Adrenal gland (tissue), 12 donors: ENCODE data around the gene ARL10. TPM values are rescaled to one million over a fixed set of nuclear protein-coding genes. Genes with fewer than 3 reads are reported as not detected.

Experiments
- DNase-seq, 7 donors: peaks; one replicate each; pipeline ENCODE4 v3.0.0-alpha.2; 2019 to 2020
- H3K27ac ChIP-seq, 5 donors: fragments of 200-600 bp; sonication (generic) in 4 of 5; 1 replicate in 3 of 5; 2 replicates in 2 of 5; pipeline versions ENCODE4 v1.5.1 to v1.8.0; 2016 to 2020; ENCODE audit warnings: mild to moderate bottlenecking in 1 of 5
- H3K27me3 ChIP-seq: fragments of 200-600 bp; 2 replicates; pipeline ENCODE4 v1.8.0; 2021
- H3K36me3 ChIP-seq, 2 donors: fragments of 200-600 bp; replicated peaks in 1 of 2; 1 replicate in 1 of 2; 2 replicates in 1 of 2; pipeline versions ENCODE4 v1.5.1 to v1.8.0; 2018 to 2022
- H3K4me1 ChIP-seq, 2 donors: fragments of 200-600 bp; replicated peaks in 1 of 2; 1 replicate in 1 of 2; 2 replicates in 1 of 2; pipeline versions ENCODE4 v1.5.1 to v1.8.0; 2018 to 2021
- H3K4me3 ChIP-seq, 4 donors: fragments of 200-600 bp; sonication (generic) in 3 of 4; one replicate each; pipeline ENCODE4 v1.5.1; 2016 to 2018
- H3K9me3 ChIP-seq, 3 donors: fragments of 200-600 bp; sonication (generic) in 1 of 3; replicated peaks in 1 of 3; 1 replicate in 2 of 3; 2 replicates in 1 of 3; pipeline versions ENCODE4 v1.5.1 to v1.8.0; 2016 to 2021
- CTCF ChIP-seq, 6 experiments: fragments of 450-650 bp in 4 of 6; fragments of 200-600 bp in 2 of 6; sonication (generic) in 1 of 6; IDR thresholded peaks; 1 replicate in 5 of 6; 2 replicates in 1 of 6; pipeline versions ENCODE4 v1.5.1 to v1.8.0; 2016 to 2021; ENCODE audit warnings: antibody characterized with exemption in 6 of 6, mild to moderate bottlenecking in 2 of 6, moderate library complexity in 1 of 6
- POLR2A ChIP-seq, 2 donors: fragments of 450-650 bp; IDR thresholded peaks; one replicate each; pipeline ENCODE4 v1.6.1; 2017; ENCODE audit warnings: antibody characterized with exemption in 2 of 2, mild to moderate bottlenecking in 2 of 2, moderate library complexity in 1 of 2
- WGBS, 4 donors: extraction: QIAGEN DNeasy Blood & Tissue Kit in 2 of 4; methylation state at CpG; one replicate each; pipeline versions ENCODE4 v1.1.5 to v1.1.7; 2013 to 2017; 5-methylcytosine and 5-hydroxymethylcytosine counted together
- intact Hi-C, 2 donors: fragments of 100-400 bp; cut with DNase I; formaldehyde crosslinking; loops; one replicate each; pipeline versions ENCODE4 v1.14.1 to v1.15.0; 2022 to 2023
- polyA plus RNA-seq, 3 donors: library from polyadenylated mRNA; stranded (reverse); fragments of 200-250 nt in 2 of 3; fragments of 350-450 nt in 1 of 3; fragmentation: Illumina TruSeq in 1 of 3; extraction: RNeasy Lipid Tissue Mini Kit (QIAGEN cat#74804) in 1 of 3; gene quantifications; one replicate each; pipeline ENCODE4 v1.2.3, GENCODE V29; 2013 to 2014
- total RNA-seq, 9 donors: library from RNA; depleted of rRNA in 4 of 9; stranded (reverse); fragments of >200 nt in 4 of 9; fragments of 120-200 nt in 1 of 9; fragmentation: NEBNext Ultra II Directional in 1 of 9; extraction: Animal tissue kit (Norgen Biotek cat#: 25700) in 1 of 9; gene quantifications; one replicate each; pipeline versions ENCODE4 v1.1.0 to v1.2.4, GENCODE V29; 2013 to 2023
- donor health status: healthy with polysubstance abuse.
- donor health status: Bipolar disorder and iron deficiency.
- donor health status: DM: yes; HTN: yes; CAD: no.
- donor health status: DM: no; HTN: no; CAD: no.
- donor health status: DM: no; HTN: no; CAD: no.
- donor health status: DM: yes; HTN: yes; CAD: no.

The ARL10 gene
- total and polyA plus RNA-seq, 12 donors, result 1.6 to 8.8 (median 3.2) TPM

DNA sequence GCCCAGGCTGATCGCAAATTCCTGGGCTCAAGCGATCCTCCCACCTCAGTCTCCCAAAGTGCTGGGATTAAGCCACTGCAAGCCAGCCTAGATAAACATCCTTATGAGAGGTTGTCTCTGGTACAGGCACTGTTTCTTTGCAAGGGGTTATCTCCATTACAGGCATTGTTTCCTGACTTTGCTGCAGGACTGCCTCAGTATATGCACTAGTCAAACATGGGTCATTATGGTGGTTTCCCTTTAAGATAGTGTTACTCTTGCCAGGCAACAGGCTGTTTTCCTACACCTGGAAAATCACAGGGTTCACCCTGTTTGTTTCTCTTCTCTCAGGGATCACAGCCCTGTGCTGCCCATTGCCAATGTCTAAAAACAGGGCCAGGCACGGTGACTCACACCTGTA lies 58.9 kb downstream of the ARL10 start:
- 64 to 76% (median 68%) methylated on average over 3 of the region's 3 CpGs for WGBS, 4 donors
- peaks cover 0 to 3% (median 0%) of the 10 kb centered on the region in 3 donors for H3K9me3 ChIP-seq
- DNase-seq, result no peak
- intact Hi-C loops, result no loop called here
- no peaks in the 10 kb centered on the region for H3K4me1 ChIP-seq
- H3K36me3 ChIP-seq, result no peaks in the 10 kb centered on the region
- H3K27me3 ChIP-seq, result no peaks in the 10 kb centered on the region
- H3K4me3 ChIP-seq, result no peak overlapping the region
- no peak for TF ChIP-seq POLR2A (IDR thresholded peaks at IDR 0.05)
- no peak for TF ChIP-seq CTCF (IDR thresholded peaks at IDR 0.05)
- no peak overlapping the region for H3K27ac ChIP-seq

DNA sequence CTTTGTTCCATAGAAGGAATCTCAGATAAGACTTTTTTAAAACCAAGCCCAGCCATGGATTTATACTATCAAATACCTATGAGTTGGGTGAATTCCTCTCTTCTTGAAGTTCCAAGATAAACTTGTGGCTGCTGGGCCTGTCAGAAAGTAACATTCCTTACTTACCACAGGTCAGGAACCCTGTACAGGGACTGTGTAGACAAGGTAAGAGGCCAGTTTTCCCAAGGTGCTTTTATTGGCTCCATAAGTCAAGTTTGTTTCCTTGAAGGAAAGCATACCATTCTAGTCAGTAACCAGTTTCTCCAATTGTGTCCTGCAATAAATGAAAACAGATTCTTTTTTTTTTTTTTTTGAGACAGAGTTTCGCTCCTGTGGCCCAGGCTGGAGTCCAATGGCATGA lies 59.9 kb downstream of the ARL10 start:
- TF ChIP-seq POLR2A (IDR thresholded peaks at IDR 0.05), result no peak
- intact Hi-C loops, result no loop called here
- WGBS, 4 donors, result 67 to 100% (median 97%) methylated on average over 1 of the region's 1 CpG
- Histone ChIP-seq H3K27me3 (no peaks in the 10 kb centered on the region), H3K9me3 (peaks cover 0 to 3% (median 0%) of the 10 kb centered on the region in 3 donors), H3K4me1 (no peaks in the 10 kb centered on the region), H3K27ac (no peak overlapping the region), H3K36me3 (no peaks in the 10 kb centered on the region), H3K4me3 (no peak overlapping the region)
- no peak for DNase-seq

DNA sequence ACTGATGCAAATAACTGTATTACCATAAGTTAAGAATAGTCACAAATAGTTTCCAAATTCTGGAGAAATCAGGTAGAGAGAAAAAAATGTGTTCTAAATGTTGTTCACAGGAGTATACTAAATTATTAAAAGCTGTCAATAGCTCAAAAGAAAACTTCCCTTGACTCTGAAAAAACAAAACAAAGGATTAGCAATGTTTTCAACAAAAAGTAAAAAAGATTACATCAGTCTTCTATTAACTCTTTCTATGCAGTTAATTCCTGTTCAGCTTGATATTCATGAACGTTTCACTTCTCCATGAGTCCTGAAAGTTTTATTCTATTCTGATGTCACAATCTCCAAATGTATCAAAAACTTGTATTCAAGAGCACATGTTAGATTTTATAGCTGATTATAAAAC lies 60.5 kb downstream of the ARL10 start:
- TF ChIP-seq POLR2A (IDR thresholded peaks at IDR 0.05) (no peak), CTCF (IDR thresholded peaks at IDR 0.05) (no peak)
- no peak overlapping the region for H3K27ac ChIP-seq
- WGBS, 4 donors, result 81 to 86% (median 84%) methylated on average over 1 of the region's 1 CpG

GRCh38 chr5:176426876-176427275 lies 61.6 kb downstream of the ARL10 start:
- intact Hi-C loops, result no loop called here
- DNase-seq, result no peak
- peaks cover 0 to 3% (median 0%) of the 10 kb centered on the region in 3 donors for H3K9me3 ChIP-seq
- H3K36me3 ChIP-seq, result no peaks in the 10 kb centered on the region
- no peak overlapping the region for H3K27ac ChIP-seq
- H3K4me3 ChIP-seq, result no peak overlapping the region
- H3K27me3 ChIP-seq, result no peaks in the 10 kb centered on the region
- WGBS, 4 donors, result 62 to 89% (median 75%) methylated on average over 1 of the region's 1 CpG
- no peaks in the 10 kb centered on the region for H3K4me1 ChIP-seq
- TF ChIP-seq CTCF (IDR thresholded peaks at IDR 0.05), result no peak
- TF ChIP-seq POLR2A (IDR thresholded peaks at IDR 0.05), result no peak

More for the DNA sequence above, 60.5 kb downstream of the ARL10 start:
- Histone ChIP-seq H3K4me3 (no peak overlapping the region), H3K4me1 (no peaks in the 10 kb centered on the region), H3K36me3 (no peaks in the 10 kb centered on the region), H3K27me3 (no peaks in the 10 kb centered on the region), H3K9me3 (peaks cover 0 to 3% (median 0%) of the 10 kb centered on the region in 3 donors)
- intact Hi-C loops, result no loop called here
- DNase-seq, result no peak

- Histone ChIP-seq H3K4me3 (no peak overlapping the region), H3K27me3 (no peaks in the 10 kb centered on the region), H3K36me3 (no peaks in the 10 kb centered on the region), H3K9me3 (peaks cover 0 to 3% (median 0%) of the 10 kb centered on the region in 3 donors), H3K4me1 (no peaks in the 10 kb centered on the region), H3K27ac (no peak overlapping the region)
- no peak for DNase-seq
- intact Hi-C loops, result no loop called here
- WGBS, 4 donors, result 65 to 74% (median 70%) methylated on average over 4 of the region's 4 CpGs
- no peak for TF ChIP-seq POLR2A (IDR thresholded peaks at IDR 0.05)
- TF ChIP-seq CTCF (IDR thresholded peaks at IDR 0.05), result no peak
Measured at GRCh38 chr5:176427971-176428370, 62.7 kb downstream of the ARL10 start.
